ENCODE results near the gene TOPBP1. TPM values are rescaled to one million over a fixed set of nuclear protein-coding genes. Genes with fewer than 3 reads are reported as not detected.

The TOPBP1 gene
- total and polyA plus RNA-seq, 2 of the 8 experiments (the other 6 are each of a cell fraction or from before 2014, with no cell fraction given), result 19.7 to 35.9 TPM

- Histone ChIP-seq H3K9me3 (ENCODE audit: insufficient read depth in 2 of 2, low read depth in 1 of 2, low read length in 1 of 2) (no peaks in the 10 kb centered on the region), H3K79me2 (ENCODE audit: control insufficient read depth in 1 of 2, insufficient read depth in 2 of 2, low read length in 2 of 2) (no peaks in the 10 kb centered on the region), H3K4me2 (ENCODE audit: insufficient read depth in 1 of 2, low read depth in 2 of 2, low read length in 2 of 2) (no peak overlapping the region), H4K20me1 (replicated peaks in 1 of 2; ENCODE audit: control insufficient read depth in 1 of 2, insufficient read depth in 2 of 2, low read length in 2 of 2) (no peaks in the 10 kb centered on the region), H3K27ac (ENCODE audit: low read depth, low read length) (no peak overlapping the region), H2BK15ac (ENCODE audit: low read length) (no peak overlapping the region), H3K23me2 (ENCODE audit: low read depth, low read length) (no peaks in the 10 kb centered on the region), H4K5ac (ENCODE audit: insufficient read length, low read depth, low read length) (no peak overlapping the region), H2AFZ (ENCODE audit: low read length) (no peak overlapping the region), H3K18ac (ENCODE audit: extremely low read depth, low read length) (no peak overlapping the region), H2BK12ac (ENCODE audit: low read depth, low read length) (no peak overlapping the region), H3K14ac (ENCODE audit: insufficient read length) (no peak overlapping the region), H4K91ac (replicated peaks; ENCODE audit: insufficient read length, low read length) (no peak overlapping the region), H3K27me3 (replicated peaks in 1 of 4; ENCODE audit: control insufficient read depth in 3 of 4, extremely low read depth in 1 of 4, insufficient read depth in 3 of 4, low read length in 3 of 4) (peaks cover 0 to 3% (median 0%) of the 10 kb centered on the region in 4 experiments; a peak in 1 of 7 replicates), H2BK5ac (ENCODE audit: low read depth, low read length) (no peak overlapping the region), H3K23ac (ENCODE audit: insufficient read length) (no peak overlapping the region), H2AK5ac (ENCODE audit: low read depth, low read length) (no peak overlapping the region), H3K4ac (replicated peaks; ENCODE audit: insufficient read length, low read depth, low read length) (no peak overlapping the region), H3K4me1 (replicated peaks in 1 of 4; ENCODE audit: control insufficient read depth in 3 of 4, insufficient read depth in 4 of 4, low read length in 3 of 4) (no peaks in the 10 kb centered on the region), H3K36me3 (ENCODE audit: control insufficient read depth in 2 of 4, insufficient read depth in 4 of 4, low read length in 3 of 4) (no peaks in the 10 kb centered on the region), H3K4me3 (ENCODE audit: extremely low read depth in 1 of 4, insufficient read depth in 2 of 4, low read depth in 3 of 4, low read length in 4 of 4) (no peak overlapping the region), H2BK20ac (ENCODE audit: low read length) (no peak overlapping the region), H3K56ac (replicated peaks; ENCODE audit: insufficient read length, low read depth, low read length) (no peak overlapping the region), H3K9ac (replicated peaks in 1 of 4; ENCODE audit: extremely low read depth in 1 of 4, low read depth in 3 of 4, low read length in 3 of 4) (no peak overlapping the region), H4K8ac (ENCODE audit: extremely low read depth, insufficient read depth, low read length) (no peak overlapping the region), H3K79me1 (ENCODE audit: low read depth, low read length) (no peaks in the 10 kb centered on the region), H2BK120ac (replicated peaks; ENCODE audit: low read depth, low read length) (no peak overlapping the region)
- DNase-seq (ENCODE audit: low read depth in 1 of 2, low spot score in 2 of 2) (no peak), FAIRE-seq (no peak)
- ChIA-PET POLR2A (ENCODE audit: partially characterized antibody) (no interaction called here), CTCF (ENCODE audit: partially characterized antibody) (interaction anchor here (0.5 to 1.3 kb wide), 4 partner anchors 7 to 204 kb away, joined by 3 to 4 read pairs (median 3); no protein-coding TSS in a partner anchor)
- WGBS, 2 experiments (ENCODE audit: extremely low coverage in 1 of 2, insufficient coverage in 1 of 2, insufficient read length in 1 of 2, insufficient replicate concordance in 2 of 2, low coverage in 1 of 2, low lambda C conversion rate in 2 of 2, missing lambda C conversion rate in 1 of 2), result 79% methylated on average over 4 of the region's 4 CpGs; no CpG with 5 or more reads in 1 of the 2 experiments
Observed at GRCh38 chr3:133706033-133706432, 44.3 kb upstream of the TOPBP1 start.

Measured in H1 (cell line).